Ishikawa (cell line): Measurements from ENCODE around the gene LCE7A.

Experiments used
- CEBPB ChIP-seq: IDR thresholded peaks from 2 replicates; pipeline ENCODE4 v1.6.1; 2012
- CREB1 ChIP-seq: IDR thresholded peaks from 2 replicates; pipeline ENCODE4 v1.6.1; 2012; ENCODE audit warnings: low read depth
- EGR1 ChIP-seq: IDR thresholded peaks from 2 replicates; pipeline ENCODE4 v1.6.1; 2012
- EP300 ChIP-seq: IDR thresholded peaks from 2 replicates; pipeline ENCODE4 v1.6.1; 2012; ENCODE audit warnings: borderline replicate concordance
- MAX ChIP-seq: IDR thresholded peaks from 2 replicates; pipeline ENCODE4 v1.6.1; 2012
- RAD21 ChIP-seq: IDR thresholded peaks from 2 replicates; pipeline ENCODE4 v1.6.1; 2012; ENCODE audit warnings: low read depth
- TAF1 ChIP-seq: IDR thresholded peaks from 2 replicates; pipeline ENCODE4 v1.6.1; 2012; ENCODE audit warnings: low read depth, mild to moderate bottlenecking
- TEAD4 ChIP-seq: IDR thresholded peaks from 2 replicates; pipeline ENCODE4 v1.6.1; 2012
- USF1 ChIP-seq: IDR thresholded peaks from 2 replicates; pipeline ENCODE4 v1.6.1; 2012
- YY1 ChIP-seq: IDR thresholded peaks from 2 replicates; pipeline ENCODE4 v1.6.1; 2012; ENCODE audit warnings: low read depth
- TF ChIP-seq, protein P1 (sequence below): IDR thresholded peaks from 2 replicates; pipeline ENCODE4 v1.6.1; 2012; ENCODE audit warnings: low read depth, mild to moderate bottlenecking

DNA sequence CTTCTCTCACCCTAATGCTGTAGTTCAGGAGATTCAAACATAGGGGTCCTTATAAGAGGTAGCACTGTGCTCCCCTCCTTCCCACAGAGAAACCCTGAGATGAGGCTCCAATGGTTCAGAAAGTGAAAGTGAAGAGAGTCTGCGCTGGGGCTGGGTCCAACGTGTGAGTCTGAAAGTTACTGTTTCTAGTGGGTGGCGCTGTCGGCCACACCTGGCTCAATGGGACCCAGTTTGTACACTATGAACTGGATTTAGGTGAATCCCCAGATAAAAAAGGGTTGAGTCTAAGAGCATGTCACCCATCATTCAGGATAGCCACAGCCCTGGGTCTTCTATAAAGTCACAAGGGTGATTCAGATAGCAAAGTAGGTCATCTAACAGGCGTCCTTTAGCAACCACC is 21.1 kb downstream of the LCE7A start:
- no peak for TF ChIP-seq EGR1
- TF ChIP-seq EP300, result no peak
- no peak for TF ChIP-seq MAX
- TF ChIP-seq TEAD4, result no peak
- no peak for TF ChIP-seq TAF1
- TF ChIP-seq CREB1, result no peak
- no peak for TF ChIP-seq CEBPB
- no peak for TF ChIP-seq USF1
- TF ChIP-seq, protein P1, sequence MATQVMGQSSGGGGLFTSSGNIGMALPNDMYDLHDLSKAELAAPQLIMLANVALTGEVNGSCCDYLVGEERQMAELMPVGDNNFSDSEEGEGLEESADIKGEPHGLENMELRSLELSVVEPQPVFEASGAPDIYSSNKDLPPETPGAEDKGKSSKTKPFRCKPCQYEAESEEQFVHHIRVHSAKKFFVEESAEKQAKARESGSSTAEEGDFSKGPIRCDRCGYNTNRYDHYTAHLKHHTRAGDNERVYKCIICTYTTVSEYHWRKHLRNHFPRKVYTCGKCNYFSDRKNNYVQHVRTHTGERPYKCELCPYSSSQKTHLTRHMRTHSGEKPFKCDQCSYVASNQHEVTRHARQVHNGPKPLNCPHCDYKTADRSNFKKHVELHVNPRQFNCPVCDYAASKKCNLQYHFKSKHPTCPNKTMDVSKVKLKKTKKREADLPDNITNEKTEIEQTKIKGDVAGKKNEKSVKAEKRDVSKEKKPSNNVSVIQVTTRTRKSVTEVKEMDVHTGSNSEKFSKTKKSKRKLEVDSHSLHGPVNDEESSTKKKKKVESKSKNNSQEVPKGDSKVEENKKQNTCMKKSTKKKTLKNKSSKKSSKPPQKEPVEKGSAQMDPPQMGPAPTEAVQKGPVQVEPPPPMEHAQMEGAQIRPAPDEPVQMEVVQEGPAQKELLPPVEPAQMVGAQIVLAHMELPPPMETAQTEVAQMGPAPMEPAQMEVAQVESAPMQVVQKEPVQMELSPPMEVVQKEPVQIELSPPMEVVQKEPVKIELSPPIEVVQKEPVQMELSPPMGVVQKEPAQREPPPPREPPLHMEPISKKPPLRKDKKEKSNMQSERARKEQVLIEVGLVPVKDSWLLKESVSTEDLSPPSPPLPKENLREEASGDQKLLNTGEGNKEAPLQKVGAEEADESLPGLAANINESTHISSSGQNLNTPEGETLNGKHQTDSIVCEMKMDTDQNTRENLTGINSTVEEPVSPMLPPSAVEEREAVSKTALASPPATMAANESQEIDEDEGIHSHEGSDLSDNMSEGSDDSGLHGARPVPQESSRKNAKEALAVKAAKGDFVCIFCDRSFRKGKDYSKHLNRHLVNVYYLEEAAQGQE, result no peak
- no peak for TF ChIP-seq RAD21
- no peak for TF ChIP-seq YY1
